Stimulated activated naive CD8-positive, alpha-beta T cell treated with anti-CD3 and anti-CD28 coated beads, Interleukin-15, Interleukin-2, amounts not matched to agents 100 U/mL and 50 U/mL, for 24 hours (primary cell): ENCODE data around the gene UGT1A4.
"Not testable (repeated sequence)": the region's sequence is repeated elsewhere in the genome, so short reads cannot be mapped to it uniquely, and the experiment has no call there.

ENCODE experiments used
- ATAC-seq: fragments of 150-1000 bp; cut with Tn5 transposase; one replicate; pipeline ENCODE4 v1.10.0; 2021
- DNase-seq: peaks from one replicate; pipeline ENCODE4 v3.0.0; 2021

UGT1A4 gene

DNA sequence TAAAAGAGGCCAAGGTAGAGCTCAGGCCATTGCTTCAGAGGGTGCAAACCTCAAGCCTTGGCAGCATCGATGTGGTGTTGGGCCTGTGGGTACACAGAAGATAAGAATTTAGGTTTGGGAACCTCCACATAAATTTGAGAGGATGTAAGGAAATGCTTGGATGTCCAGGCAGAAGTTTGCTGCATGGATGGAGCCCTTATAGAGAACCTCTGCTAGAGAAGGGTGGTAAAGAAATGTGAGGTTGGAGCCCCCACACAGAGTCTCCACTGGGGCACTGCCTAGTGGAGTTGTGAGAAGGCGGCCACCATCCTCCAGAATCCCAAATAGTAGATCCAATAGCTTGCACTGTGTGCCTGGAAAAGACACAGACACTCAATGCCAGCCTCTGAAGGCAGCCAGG lies 32.2 kb downstream of the UGT1A4 start:
- not testable (repeated sequence) for DNase-seq, ATAC-seq

DNA sequence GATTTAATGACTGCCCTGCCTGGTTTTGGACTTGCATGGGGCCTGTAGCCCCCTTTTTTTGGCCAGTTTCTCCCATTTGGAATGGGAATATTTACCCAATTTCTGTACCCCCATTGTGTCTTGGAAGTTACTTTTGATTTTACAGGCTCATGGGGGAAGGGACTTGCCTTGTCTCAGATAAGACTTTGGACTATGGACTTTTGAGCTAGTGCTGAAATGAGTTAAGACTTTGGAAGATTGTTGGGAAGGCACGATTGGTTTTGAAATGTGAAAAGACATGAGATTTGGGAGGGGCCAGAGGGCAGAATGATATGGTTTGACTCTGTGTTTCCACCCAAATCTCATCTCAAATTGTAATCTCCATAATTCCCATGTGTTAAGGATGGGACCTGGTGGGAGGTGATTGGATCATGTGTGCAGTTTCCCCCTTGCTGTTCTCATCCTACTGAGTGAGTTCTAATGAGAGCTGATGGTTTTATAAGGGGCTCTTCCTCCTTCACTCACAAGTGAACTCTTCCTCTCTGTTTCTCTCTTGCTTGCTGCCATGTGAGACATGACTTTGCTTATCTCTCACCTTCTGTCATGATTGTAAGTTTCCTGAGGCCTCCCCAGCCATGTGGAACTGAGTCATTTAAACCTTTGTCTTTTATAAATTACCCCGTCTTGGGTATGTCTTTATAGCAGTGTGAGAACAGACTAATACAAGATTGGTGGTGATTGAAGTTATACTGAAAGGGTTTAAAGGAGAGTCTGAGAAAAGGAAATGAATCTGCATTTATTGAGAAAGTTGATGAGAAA lies 32.9 kb downstream of the UGT1A4 start:
- not testable (repeated sequence) for DNase-seq, ATAC-seq

GRCh38 chr2:233754872-233755611 lies 36.5 kb downstream of the UGT1A4 start:
- ATAC-seq (no peak), DNase-seq (no peak)

- no peak for DNase-seq
- ATAC-seq, result no peak
Observed at GRCh38 chr2:233756429-233757081, 38.0 kb downstream of the UGT1A4 start.

GRCh38 chr2:233758141-233758540 lies 39.6 kb downstream of the UGT1A4 start:
- DNase-seq (no peak), ATAC-seq (no peak)

GRCh38 chr2:233758849-233759248 lies 40.3 kb downstream of the UGT1A4 start:
- ATAC-seq (no peak), DNase-seq (no peak)

DNA sequence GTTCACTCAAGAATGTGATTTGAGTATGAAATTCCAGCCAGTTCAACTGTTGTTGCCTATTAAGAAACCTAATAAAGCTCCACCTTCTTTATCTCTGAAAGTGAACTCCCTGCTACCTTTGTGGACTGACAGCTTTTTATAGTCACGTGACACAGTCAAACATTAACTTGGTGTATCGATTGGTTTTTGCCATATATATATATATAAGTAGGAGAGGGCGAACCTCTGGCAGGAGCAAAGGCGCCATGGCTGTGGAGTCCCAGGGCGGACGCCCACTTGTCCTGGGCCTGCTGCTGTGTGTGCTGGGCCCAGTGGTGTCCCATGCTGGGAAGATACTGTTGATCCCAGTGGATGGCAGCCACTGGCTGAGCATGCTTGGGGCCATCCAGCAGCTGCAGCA lies 41.5 kb downstream of the UGT1A4 start, which contains the start of gene UGT1A1:
Gene UGT1A1, plus strand, starts transcription at position 228 of the 400 bp plus-strand sequence. Its CDS starts 18 bp downstream, at position 246.
- DNase-seq (no peak), ATAC-seq (no peak)

DNA sequence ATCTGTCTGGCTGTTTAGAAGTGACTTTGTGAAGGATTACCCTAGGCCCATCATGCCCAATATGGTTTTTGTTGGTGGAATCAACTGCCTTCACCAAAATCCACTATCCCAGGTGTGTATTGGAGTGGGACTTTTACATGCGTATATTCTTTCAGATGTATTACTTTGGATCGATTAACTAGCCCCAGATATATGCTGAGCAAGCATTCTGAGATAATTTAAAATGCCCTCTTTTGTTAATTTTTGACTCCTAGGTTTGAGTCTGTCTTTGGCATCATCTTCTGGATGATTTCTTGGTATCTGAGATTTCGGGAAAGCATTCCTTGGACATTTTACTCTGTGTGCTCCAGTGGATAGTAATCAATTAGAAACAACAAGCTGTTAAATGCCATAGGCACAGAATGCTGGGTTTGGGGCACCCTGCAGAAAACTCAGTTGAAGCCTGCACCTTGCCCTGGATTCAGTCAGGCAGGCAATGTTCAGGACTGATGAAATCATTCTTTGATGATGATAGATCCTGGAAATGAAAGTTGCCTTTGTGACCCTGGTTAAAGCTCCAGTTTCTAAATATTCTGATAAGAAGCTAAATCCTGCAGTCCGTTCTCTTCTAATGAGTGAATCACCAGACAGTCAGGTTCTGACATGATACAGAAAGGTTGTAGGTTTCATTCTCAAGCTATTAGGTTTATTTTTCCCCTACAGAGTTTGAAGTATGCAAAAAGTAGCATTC lies 42.7 kb downstream of the UGT1A4 start:
- no peak for ATAC-seq
- DNase-seq, result no peak

DNA sequence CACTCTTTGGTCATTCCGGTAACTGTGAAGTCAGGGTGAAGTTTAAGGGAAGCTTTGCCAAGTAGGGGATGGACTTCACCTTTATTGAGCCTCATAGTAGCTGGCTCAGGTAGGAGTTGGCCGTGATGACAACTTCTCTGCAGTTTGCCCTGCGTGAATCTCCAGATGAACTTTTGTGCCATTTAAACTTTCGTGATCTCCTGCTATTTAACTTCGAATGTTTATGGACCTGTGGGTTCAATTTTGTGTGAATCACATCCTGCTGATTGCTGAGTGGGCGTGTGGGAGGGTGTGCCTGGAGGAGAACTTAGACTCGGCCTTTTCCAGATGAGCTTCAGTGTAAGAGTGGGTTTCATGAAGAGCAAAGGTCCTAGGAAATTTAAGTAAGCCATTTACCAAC lies 45.7 kb downstream of the UGT1A4 start:
- ATAC-seq (no peak), DNase-seq (no peak)

GRCh38 chr2:233764761-233765160 lies 46.2 kb downstream of the UGT1A4 start:
- no peak for DNase-seq
- no peak for ATAC-seq

DNA sequence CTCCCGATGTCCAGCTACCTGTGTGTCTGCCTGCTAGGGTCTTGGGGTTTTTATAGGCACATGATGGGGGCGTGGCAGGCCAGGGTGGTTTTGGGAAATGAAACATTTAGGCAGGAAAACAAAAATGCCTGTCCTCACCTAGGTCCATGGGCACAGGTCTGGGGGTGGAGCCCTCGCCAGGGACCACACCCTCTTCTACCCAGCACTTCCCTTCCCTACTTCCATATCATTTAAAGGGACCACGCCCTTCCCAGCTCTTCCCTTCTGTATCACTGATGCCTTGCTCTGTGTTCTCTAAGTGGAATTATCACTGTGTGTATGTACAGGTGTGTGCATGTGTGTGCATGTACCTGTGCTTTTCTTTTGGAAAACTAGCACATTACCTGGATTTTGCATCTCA lies 47.9 kb downstream of the UGT1A4 start:
- ATAC-seq, result no peak
- no peak for DNase-seq

GRCh38 chr2:233768076-233768475 lies 49.5 kb downstream of the UGT1A4 start:
- no peak for DNase-seq
- ATAC-seq, result no peak

GRCh38 chr2:233769260-233769659 lies 50.7 kb downstream of the UGT1A4 start:
- DNase-seq (no peak), ATAC-seq (no peak)

- no peak for ATAC-seq
- no peak for DNase-seq
Observed at GRCh38 chr2:233772153-233772552, 53.6 kb downstream of the UGT1A4 start.

DNA sequence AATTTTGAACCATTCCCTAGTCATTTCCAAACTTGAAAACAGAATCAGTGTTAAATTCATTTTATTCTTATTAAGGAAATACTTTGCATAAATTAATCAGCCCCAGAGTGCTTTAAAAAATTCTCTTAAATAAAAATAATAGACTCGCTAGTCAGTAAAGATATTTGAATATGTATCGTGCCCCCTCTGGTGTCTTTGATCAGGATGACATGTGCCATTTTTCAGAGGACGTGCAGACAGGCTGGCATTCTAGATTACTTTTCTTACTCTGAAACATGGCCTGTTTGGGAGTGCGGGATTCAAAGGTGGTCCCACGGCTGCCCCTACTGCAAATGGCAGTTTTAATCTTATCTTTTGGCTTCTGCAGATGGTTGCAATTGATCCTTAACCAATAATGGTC lies 54.0 kb downstream of the UGT1A4 start:
- ATAC-seq (no peak), DNase-seq (no peak)

GRCh38 chr2:233773854-233774253 lies 55.3 kb downstream of the UGT1A4 start:
- ATAC-seq (no peak), DNase-seq (no peak)

- no peak for ATAC-seq
- no peak for DNase-seq
Observed at GRCh38 chr2:233775414-233775813, 56.9 kb downstream of the UGT1A4 start.

- no peak for ATAC-seq
- no peak for DNase-seq
Observed at GRCh38 chr2:233778030-233778429, 59.5 kb downstream of the UGT1A4 start, which contains the start of gene MROH2A. Gene MROH2A (plus strand): TSS chr2:233778330. CDS start chr2:233779359, 1,029 bp downstream.

DNA sequence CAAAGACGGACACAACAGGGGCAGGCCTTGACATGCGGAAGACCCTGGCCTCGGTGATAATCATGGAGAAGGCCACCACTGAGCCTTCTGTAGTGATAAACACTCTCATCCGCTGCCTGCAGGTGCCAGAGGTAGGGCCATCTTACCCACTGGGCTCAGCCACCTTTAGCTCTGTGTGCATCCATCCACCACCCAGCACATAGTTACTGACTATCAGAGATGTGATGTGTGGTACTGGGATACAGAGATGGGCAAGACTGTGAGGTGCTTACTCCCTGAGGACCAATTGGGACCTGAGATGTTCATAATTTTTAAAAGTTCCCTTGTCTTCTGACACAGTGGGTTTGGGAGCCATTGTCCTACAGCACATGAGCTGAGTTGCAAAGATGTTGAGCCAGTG lies 61.2 kb downstream of the UGT1A4 start:
- no peak for DNase-seq
- no peak for ATAC-seq

GRCh38 chr2:233780771-233781170 lies 62.2 kb downstream of the UGT1A4 start:
- DNase-seq (no peak), ATAC-seq (no peak)

- DNase-seq, result no peak
- ATAC-seq, result peak; percentile 32
Observed at GRCh38 chr2:233789554-233789953, 71.0 kb downstream of the UGT1A4 start.
